ENCODE data around the gene DNAJB4. TPM values are rescaled to one million over a fixed set of nuclear protein-coding genes. Genes with fewer than 3 reads are reported as not detected.

The DNAJB4 gene
- total RNA-seq, 4 donors from 2014 or later, result 44.5 to 57.2 (median 50.8) TPM

DNA sequence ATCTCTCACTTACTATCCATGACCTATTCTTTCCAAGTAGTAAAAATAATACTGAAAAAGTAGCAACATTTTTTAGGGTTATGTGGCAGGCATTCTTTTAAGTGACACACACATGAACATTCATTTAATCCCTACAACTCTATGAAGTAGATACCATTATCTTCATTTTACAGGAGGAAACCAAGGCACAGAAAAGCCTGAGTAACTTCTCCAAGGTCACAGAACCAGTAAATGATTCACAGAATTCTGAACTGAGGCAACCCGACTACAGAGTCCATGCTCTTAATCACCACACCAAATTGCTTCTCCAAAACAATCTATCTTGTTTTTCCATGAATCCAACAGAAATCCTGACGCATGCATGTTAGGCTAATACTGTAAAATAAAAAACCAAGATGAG is 43.3 kb upstream of the DNAJB4 start:
- Histone ChIP-seq H3K9me3 (no peaks in the 10 kb centered on the region), H3K36me3 (peaks cover 70 to 75% of the 10 kb centered on the region in 2 donors), H3K27ac (no peak overlapping the region), H3K27me3 (no peaks in the 10 kb centered on the region), H3K4me1 (peaks cover 5% of the 10 kb centered on the region in 2 donors), H3K4me3 (replicated peaks in 1 of 3) (no peak overlapping the region)
- no peak for DNase-seq
- no peak for TF ChIP-seq POLR2A (IDR thresholded peaks at IDR 0.05)
- TF ChIP-seq, protein P1, sequence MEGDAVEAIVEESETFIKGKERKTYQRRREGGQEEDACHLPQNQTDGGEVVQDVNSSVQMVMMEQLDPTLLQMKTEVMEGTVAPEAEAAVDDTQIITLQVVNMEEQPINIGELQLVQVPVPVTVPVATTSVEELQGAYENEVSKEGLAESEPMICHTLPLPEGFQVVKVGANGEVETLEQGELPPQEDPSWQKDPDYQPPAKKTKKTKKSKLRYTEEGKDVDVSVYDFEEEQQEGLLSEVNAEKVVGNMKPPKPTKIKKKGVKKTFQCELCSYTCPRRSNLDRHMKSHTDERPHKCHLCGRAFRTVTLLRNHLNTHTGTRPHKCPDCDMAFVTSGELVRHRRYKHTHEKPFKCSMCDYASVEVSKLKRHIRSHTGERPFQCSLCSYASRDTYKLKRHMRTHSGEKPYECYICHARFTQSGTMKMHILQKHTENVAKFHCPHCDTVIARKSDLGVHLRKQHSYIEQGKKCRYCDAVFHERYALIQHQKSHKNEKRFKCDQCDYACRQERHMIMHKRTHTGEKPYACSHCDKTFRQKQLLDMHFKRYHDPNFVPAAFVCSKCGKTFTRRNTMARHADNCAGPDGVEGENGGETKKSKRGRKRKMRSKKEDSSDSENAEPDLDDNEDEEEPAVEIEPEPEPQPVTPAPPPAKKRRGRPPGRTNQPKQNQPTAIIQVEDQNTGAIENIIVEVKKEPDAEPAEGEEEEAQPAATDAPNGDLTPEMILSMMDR (IDR thresholded peaks at IDR 0.05), result no peak
- intact Hi-C loops (cut with DNase I), result no loop called here
- WGBS, 2 donors, result 92 to 95% methylated on average over 2 of the region's 2 CpGs

DNA sequence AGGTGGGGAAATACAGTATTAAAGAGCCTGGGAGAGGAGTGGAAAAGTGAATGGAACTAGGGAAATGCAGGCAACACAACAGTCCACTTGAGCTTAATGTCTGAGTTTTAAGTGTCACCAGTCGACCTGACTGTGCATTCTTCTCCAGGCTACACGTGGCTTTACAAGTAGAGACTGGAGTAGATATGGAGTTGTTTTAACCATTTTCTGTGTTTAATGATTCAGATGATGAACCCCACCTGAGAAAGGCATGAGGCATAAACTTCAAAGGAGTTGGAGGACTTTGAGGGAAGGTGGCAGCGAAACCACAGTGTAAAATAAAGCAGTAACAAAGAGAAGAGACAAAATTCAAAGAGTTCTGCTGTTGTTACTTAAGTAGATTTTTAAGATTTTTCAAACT is 38.4 kb upstream of the DNAJB4 start:
- Histone ChIP-seq H3K27ac (peak overlapping the region in 2 of 3 donors; percentile 24 to 40), H3K27me3 (no peaks in the 10 kb centered on the region), H3K4me3 (replicated peaks in 1 of 3) (no peak overlapping the region), H3K36me3 (peaks cover 56 to 71% of the 10 kb centered on the region in 2 donors), H3K4me1 (peaks cover 22 to 25% of the 10 kb centered on the region in 2 donors), H3K9me3 (no peaks in the 10 kb centered on the region)
- TF ChIP-seq, protein P1 (IDR thresholded peaks at IDR 0.05), result no peak
- TF ChIP-seq POLR2A (IDR thresholded peaks at IDR 0.05), result no peak
- intact Hi-C loops (cut with DNase I), result no loop called here
- WGBS, 2 donors, result 36 to 48% methylated on average over 3 of the region's 3 CpGs
- peak; percentile 35 to 46 for DNase-seq

DNA sequence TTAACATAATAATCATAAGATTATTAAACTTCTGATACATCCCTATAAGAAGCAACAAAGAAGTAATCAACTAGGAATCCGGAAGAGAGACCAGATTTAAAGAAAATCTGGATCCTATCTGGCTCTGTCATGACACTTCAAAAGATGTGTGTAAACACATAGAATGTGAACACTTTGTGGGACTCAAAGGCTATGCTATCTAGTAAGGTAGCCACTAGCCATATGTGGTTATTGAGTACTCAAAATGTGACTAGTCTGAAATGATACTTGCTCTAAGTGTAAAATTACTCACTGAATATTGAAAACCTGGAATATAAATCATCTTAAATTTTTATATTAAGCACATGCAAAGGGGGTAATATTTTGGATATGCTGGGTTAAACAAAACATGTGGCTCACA is 34.5 kb upstream of the DNAJB4 start:
- Histone ChIP-seq H3K9me3 (no peaks in the 10 kb centered on the region), H3K36me3 (peaks cover 19 to 32% of the 10 kb centered on the region in 2 donors), H3K27me3 (no peaks in the 10 kb centered on the region), H3K27ac (no peak overlapping the region), H3K4me1 (peaks cover 35 to 37% of the 10 kb centered on the region in 2 donors), H3K4me3 (replicated peaks in 1 of 3) (no peak overlapping the region)
- DNase-seq, result no peak
- intact Hi-C loops (cut with DNase I), result no loop called here
- TF ChIP-seq, protein P1 (IDR thresholded peaks at IDR 0.05), result no peak
- no peak for TF ChIP-seq POLR2A (IDR thresholded peaks at IDR 0.05)
- WGBS, 2 donors, result 77 to 96% methylated on average over 1 of the region's 1 CpG

DNA sequence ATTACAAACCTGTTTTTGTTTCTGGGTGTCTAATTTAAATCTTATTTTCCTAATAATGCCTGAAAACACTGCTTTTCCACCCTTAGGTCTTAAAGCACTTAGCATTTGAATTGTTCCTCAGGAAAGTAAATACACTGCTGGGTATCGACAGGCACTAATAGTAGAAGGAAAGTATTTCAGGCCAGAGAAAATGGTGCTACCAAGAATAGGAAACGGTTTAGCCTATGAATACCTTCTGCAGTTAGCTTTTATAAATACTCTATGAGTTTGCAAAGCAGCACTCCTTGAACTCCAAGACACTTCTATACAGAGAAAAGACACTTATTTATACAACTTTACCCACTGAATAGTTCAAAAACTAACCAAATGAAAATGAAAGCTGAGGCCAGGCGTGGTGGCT is 32.7 kb upstream of the DNAJB4 start:
- no peak for DNase-seq
- no peaks in the 10 kb centered on the region for H3K9me3 ChIP-seq
- H3K4me1 ChIP-seq, result peaks cover 45 to 48% of the 10 kb centered on the region in 2 donors
- 80 to 86% methylated on average over 3 of the region's 3 CpGs for WGBS, 2 donors
- intact Hi-C loops (cut with DNase I), result no loop called here
- H3K27me3 ChIP-seq, result no peaks in the 10 kb centered on the region
- TF ChIP-seq POLR2A (IDR thresholded peaks at IDR 0.05), result no peak
- TF ChIP-seq, protein P1 (IDR thresholded peaks at IDR 0.05), result no peak
- H3K27ac ChIP-seq, result no peak overlapping the region
- H3K4me3 ChIP-seq (replicated peaks in 1 of 3), result no peak overlapping the region
- H3K36me3 ChIP-seq, result peaks cover 9 to 19% of the 10 kb centered on the region in 2 donors

DNA sequence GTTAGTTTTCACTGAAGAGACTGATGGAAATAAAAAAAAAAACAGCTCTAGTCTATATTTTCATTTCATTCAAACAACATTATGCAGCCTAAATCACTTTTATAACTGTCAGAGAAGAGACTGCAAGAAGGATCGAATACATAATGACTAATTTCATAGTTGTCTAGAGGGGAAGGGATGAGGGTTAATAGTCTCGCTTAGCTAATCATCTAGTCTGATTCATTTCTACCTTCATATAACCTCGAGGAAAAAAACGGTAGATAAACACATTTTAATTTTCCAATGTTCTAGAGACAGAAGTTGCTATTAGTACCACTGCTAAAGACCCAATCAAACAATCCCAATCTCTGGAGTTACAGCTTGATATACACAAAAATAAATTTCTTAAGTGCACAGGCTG is 29.4 kb upstream of the DNAJB4 start:
- 40 to 51% methylated on average over 4 of the region's 4 CpGs for whole genome bisulfite sequencing, 2 donors
- TF ChIP-seq POLR2A (IDR thresholded peaks at IDR 0.05), result no peak
- TF ChIP-seq, protein P1 (IDR thresholded peaks at IDR 0.05), result no peak
- Histone ChIP-seq H3K27ac (no peak overlapping the region), H3K9me3 (no peaks in the 10 kb centered on the region), H3K4me1 (peaks cover 41 to 48% of the 10 kb centered on the region in 2 donors), H3K36me3 (no peaks in the 10 kb centered on the region), H3K4me3 (replicated peaks in 1 of 3) (no peak overlapping the region), H3K27me3 (no peaks in the 10 kb centered on the region)
- intact Hi-C loops (cut with DNase I), result no loop called here
- no peak for DNase-seq

Measured in thyroid gland (tissue), 4 donors.